H9 (cell line): ENCODE data around the gene LGALS3. TPM values are rescaled to one million over a fixed set of nuclear protein-coding genes. Genes with fewer than 3 reads are reported as not detected.

Source experiments
- DNase-seq: peaks from one replicate; pipeline ENCODE4 v3.0.0-alpha.2; 2017
- H2AFZ ChIP-seq: one replicate; pipeline ENCODE4 v1.6.1; 2013; ENCODE audit warnings: mild to moderate bottlenecking, low read length, control low read depth, moderate library complexity
- H2AK5ac ChIP-seq: 2 replicates; pipeline ENCODE4 v1.6.1; 2013; ENCODE audit warnings: low read length, control low read depth, mixed read lengths; ENCODE audit not compliant: insufficient read length
- H2BK120ac ChIP-seq: one replicate; pipeline ENCODE4 v1.6.1; 2013; ENCODE audit warnings: low read depth, mild to moderate bottlenecking, low read length, control low read depth, inconsistent platforms; ENCODE audit not compliant: poor library complexity, severe bottlenecking
- H2BK12ac ChIP-seq: 2 replicates; pipeline ENCODE4 v1.6.1; 2013; ENCODE audit warnings: low read length, control low read depth, mixed read lengths, low read depth; ENCODE audit not compliant: insufficient read length
- H2BK15ac ChIP-seq: 2 replicates; pipeline ENCODE4 v1.6.1; 2013; ENCODE audit warnings: low read depth, low read length, control low read depth
- H2BK20ac ChIP-seq: one replicate; pipeline ENCODE4 v1.6.1; 2013; ENCODE audit warnings: low read depth, mild to moderate bottlenecking, low read length, control low read depth, inconsistent platforms; ENCODE audit not compliant: poor library complexity, severe bottlenecking
- H2BK5ac ChIP-seq: 2 replicates; pipeline ENCODE4 v1.6.1; 2013; ENCODE audit warnings: low read length, control low read depth, mixed read lengths; ENCODE audit not compliant: insufficient read length
- H3K14ac ChIP-seq: 2 replicates; pipeline ENCODE4 v1.6.1; 2013; ENCODE audit warnings: low read length, control low read depth; ENCODE audit not compliant: insufficient read depth
- H3K18ac ChIP-seq: 2 replicates; pipeline ENCODE4 v1.6.1; 2013; ENCODE audit warnings: low read depth, mild to moderate bottlenecking, mixed read lengths, low read length, control low read depth; ENCODE audit not compliant: insufficient read length
- H3K23ac ChIP-seq: 2 replicates; pipeline ENCODE4 v1.6.1; 2013; ENCODE audit warnings: low read length, control low read depth, mixed read lengths, low read depth; ENCODE audit not compliant: insufficient read length
- H3K23me2 ChIP-seq: 2 replicates; pipeline ENCODE4 v1.6.1; 2013; ENCODE audit warnings: low read depth, mild to moderate bottlenecking, mixed read lengths, low read length, control low read depth; ENCODE audit not compliant: insufficient read length, poor library complexity, severe bottlenecking
- H3K27ac ChIP-seq: 2 replicates; pipeline ENCODE4 v1.5.1; 2013; ENCODE audit warnings: low read length, control low read depth, mixed read lengths, low read depth; ENCODE audit not compliant: insufficient read length
- H3K27me3 ChIP-seq: 2 replicates; pipeline ENCODE4 v1.6.1; 2013; ENCODE audit warnings: low read length, control low read depth, inconsistent platforms; ENCODE audit not compliant: insufficient read depth
- H3K4ac ChIP-seq: 2 replicates; pipeline ENCODE4 v1.6.1; 2013; ENCODE audit warnings: low read depth, mild to moderate bottlenecking, control low read depth, inconsistent platforms, low read length, moderate library complexity
- H3K4me1 ChIP-seq: 2 replicates; pipeline ENCODE4 v1.6.1; 2013; ENCODE audit warnings: low read length, control low read depth, inconsistent platforms; ENCODE audit not compliant: insufficient read depth
- H3K4me2 ChIP-seq: 2 replicates; pipeline ENCODE4 v1.6.1; 2013; ENCODE audit warnings: low read length, control low read depth, mixed read lengths; ENCODE audit not compliant: insufficient read length, insufficient read depth
- H3K56ac ChIP-seq: 2 replicates; pipeline ENCODE4 v1.6.1; 2013; ENCODE audit warnings: low read depth, mild to moderate bottlenecking, mixed read lengths, low read length, control low read depth; ENCODE audit not compliant: insufficient read length
- H3K79me1 ChIP-seq: 2 replicates; pipeline ENCODE4 v1.6.1; 2013; ENCODE audit warnings: low read depth, mild to moderate bottlenecking, moderate library complexity, low read length, control low read depth, inconsistent platforms; ENCODE audit not compliant: insufficient read depth, poor library complexity, severe bottlenecking
- H3K79me2 ChIP-seq: 2 replicates; pipeline ENCODE4 v1.6.1; 2013; ENCODE audit warnings: low read length, control low read depth, inconsistent platforms; ENCODE audit not compliant: insufficient read depth
- H3K9ac ChIP-seq: 2 replicates; pipeline ENCODE4 v1.6.1; 2013; ENCODE audit warnings: low read length, control low read depth, mixed read lengths; ENCODE audit not compliant: insufficient read length; ENCODE audit errors: extremely low read depth
- H3K9me3 ChIP-seq: one replicate; pipeline ENCODE4 v1.6.1; 2013; ENCODE audit warnings: low read depth, low read length, inconsistent platforms; ENCODE audit not compliant: control insufficient read depth
- H3T11ph ChIP-seq: one replicate; pipeline ENCODE4 v1.6.1; 2013; ENCODE audit warnings: mild to moderate bottlenecking, low read length, control low read depth, inconsistent platforms
- H4K20me1 ChIP-seq: one replicate; pipeline ENCODE4 v1.6.1; 2013; ENCODE audit not compliant: control insufficient read depth, insufficient read length, insufficient read depth
- H4K5ac ChIP-seq: 2 replicates; pipeline ENCODE4 v1.6.1; 2013; ENCODE audit warnings: low read depth, mild to moderate bottlenecking, mixed read lengths, low read length, control low read depth; ENCODE audit not compliant: insufficient read length
- H4K8ac ChIP-seq: replicated peaks from 2 replicates; pipeline ENCODE4 v1.6.1; 2013; ENCODE audit warnings: low read length, control low read depth, mixed read lengths, low read depth; ENCODE audit not compliant: insufficient read length
- H4K91ac ChIP-seq: 2 replicates; pipeline ENCODE4 v1.6.1; 2013; ENCODE audit warnings: low read depth, mild to moderate bottlenecking, moderate library complexity, mixed read lengths, low read length, control low read depth; ENCODE audit not compliant: insufficient read length
- H3K27ac Mint-ChIP-seq, 3 experiments: 2 replicates in 2 of 3; 3 replicates in 1 of 3; pipeline ENCODE4 v1.8.0; 2020 to 2021; ENCODE audit warnings: mixed read lengths in 3 of 3, mild to moderate bottlenecking in 1 of 3, moderate library complexity in 1 of 3
- H3K27me3 Mint-ChIP-seq: 2 replicates; pipeline ENCODE4 v1.8.0; 2021; ENCODE audit warnings: low read depth, mild to moderate bottlenecking, moderate library complexity, mixed read lengths
- H3K36me3 Mint-ChIP-seq, 3 experiments: 2 replicates in 2 of 3; 3 replicates in 1 of 3; pipeline ENCODE4 v1.8.0; 2020 to 2021; ENCODE audit warnings: low read depth in 3 of 3, mixed read lengths in 3 of 3; ENCODE audit not compliant: insufficient read depth in 1 of 3
- H3K4me1 Mint-ChIP-seq, 2 experiments: 2 replicates each; pipeline ENCODE4 v1.8.0; 2020; ENCODE audit warnings: mixed read lengths in 2 of 2
- H3K4me3 Mint-ChIP-seq, 2 experiments: 2 replicates in 1 of 2; 3 replicates in 1 of 2; pipeline ENCODE4 v1.8.0; 2020 to 2021; ENCODE audit warnings: mild to moderate bottlenecking in 2 of 2, mixed read lengths in 2 of 2, moderate library complexity in 1 of 2
- H3K9me3 Mint-ChIP-seq, 2 experiments: 2 replicates in 1 of 2; 3 replicates in 1 of 2; pipeline ENCODE4 v1.8.0; 2020; ENCODE audit warnings: mild to moderate bottlenecking in 2 of 2, mixed read lengths in 2 of 2, moderate library complexity in 1 of 2
- CTCF ChIP-seq: fragments of 200-600 bp; sonication (generic); conservative IDR thresholded peaks from 3 replicates; pipeline ENCODE4 v1.8.0; 2021; ENCODE audit warnings: antibody characterized with exemption, mild to moderate bottlenecking
- total RNA-seq: library from RNA; stranded (reverse); gene quantifications from 2 replicates; pipeline ENCODE4 v1.2.1, GENCODE V29; 2021

LGALS3 gene
- total RNA-seq, 1 experiment from 2014 or later = 4.0 TPM

GRCh38 chr14:55084401-55085059, 44.5 kb upstream of the LGALS3 start:
- Histone ChIP-seq H3K56ac (no peak overlapping the region), H4K8ac (no peak overlapping the region), H3K27ac (no peak overlapping the region), H3K23ac (no peak overlapping the region), H4K5ac (no peak overlapping the region), H4K20me1 (no peaks in the 10 kb centered on the region), H2BK15ac (no peak overlapping the region), H2BK20ac (no peak overlapping the region), H2BK5ac (no peak overlapping the region), H2AFZ (no peak overlapping the region), H2BK12ac (no peak overlapping the region), H3K79me1 (no peaks in the 10 kb centered on the region), H3K4me1 (no peaks in the 10 kb centered on the region), H2BK120ac (no peak overlapping the region), H3T11ph (no peak overlapping the region), H3K14ac (no peak overlapping the region), H3K4me2 (no peak overlapping the region), H3K4ac (no peak overlapping the region), H4K91ac (no peak overlapping the region), H3K9me3 (no peaks in the 10 kb centered on the region), H3K23me2 (no peaks in the 10 kb centered on the region), H3K18ac (no peak overlapping the region), H3K79me2 (no peaks in the 10 kb centered on the region), H2AK5ac (no peak overlapping the region), H3K9ac (no peak overlapping the region), H3K27me3 (no peaks in the 10 kb centered on the region)
- TF ChIP-seq CTCF = no peak
- Mint-ChIP-seq H3K27me3 (peaks cover 5% of the 10 kb centered on the region; the same call in 1 of the 2 replicates), H3K4me1 (peaks cover 2% of the 10 kb centered on the region in 2 experiments; a peak in 3 of 4 replicates), H3K36me3 (no peaks in the 10 kb centered on the region), H3K27ac (no peak overlapping the region), H3K9me3 (no peaks in the 10 kb centered on the region), H3K4me3 (no peak overlapping the region)
- DNase-seq = no peak
